Astrocyte (in vitro differentiated cells and primary cell): ENCODE results near the gene FTH1. TPM values are rescaled to one million over a fixed set of nuclear protein-coding genes. Genes with fewer than 3 reads are reported as not detected.

Source experiments
- DNase-seq: peaks from one replicate; pipeline ENCODE4 v3.0.0-alpha.2; 2010; ENCODE audit warnings: low read depth
- FAIRE-seq: peaks from 2 replicates; lab custom pipeline; 2011; peaks lifted over from hg19 to GRCh38; lab: Jason Lieb, UNC
- H2AFZ ChIP-seq: 2 replicates; pipeline ENCODE4 v1.6.0; 2012; ENCODE audit warnings: low read depth, low read length, inconsistent platforms
- H3K27ac ChIP-seq: 2 replicates; pipeline ENCODE4 v1.5.1; 2011; ENCODE audit warnings: low read depth, low read length, inconsistent platforms
- H3K27me3 ChIP-seq: 2 replicates; pipeline ENCODE4 v1.6.0; 2011; ENCODE audit warnings: low read length, inconsistent platforms; ENCODE audit not compliant: insufficient read depth
- H3K36me3 ChIP-seq: 2 replicates; pipeline ENCODE4 v1.5.1; 2011; ENCODE audit warnings: low read length, inconsistent platforms; ENCODE audit not compliant: insufficient read depth
- H3K4me1 ChIP-seq: 2 replicates; pipeline ENCODE4 v1.5.1; 2011; ENCODE audit warnings: low read length, inconsistent platforms; ENCODE audit not compliant: insufficient read depth
- H3K4me2 ChIP-seq: 2 replicates; pipeline ENCODE4 v1.6.0; 2012; ENCODE audit warnings: low read length, inconsistent platforms
- H3K4me3 ChIP-seq: 2 replicates; pipeline ENCODE4 v1.5.1; 2011; ENCODE audit warnings: low read depth, mild to moderate bottlenecking, low read length, inconsistent platforms; ENCODE audit not compliant: insufficient read depth
- H3K79me2 ChIP-seq: 2 replicates; pipeline ENCODE4 v1.6.0; 2012; ENCODE audit warnings: mild to moderate bottlenecking, low read length, inconsistent platforms; ENCODE audit not compliant: insufficient read depth
- H3K9ac ChIP-seq: 2 replicates; pipeline ENCODE4 v1.6.0; 2012; ENCODE audit warnings: mild to moderate bottlenecking, low read length, inconsistent platforms
- H3K9me3 ChIP-seq: 2 replicates; pipeline ENCODE4 v1.5.1; 2012; ENCODE audit warnings: low read depth, mild to moderate bottlenecking, low read length, inconsistent platforms; ENCODE audit not compliant: insufficient read depth
- H4K20me1 ChIP-seq: 2 replicates; pipeline ENCODE4 v1.6.0; 2012; ENCODE audit warnings: low read length, inconsistent platforms; ENCODE audit not compliant: insufficient read depth
- H3K27ac Mint-ChIP-seq: one replicate; pipeline ENCODE4 v1.8.0; 2021; ENCODE audit warnings: mild to moderate bottlenecking, mixed read lengths; ENCODE audit not compliant: unreplicated experiment
- H3K27me3 Mint-ChIP-seq: one replicate; pipeline ENCODE4 v1.8.0; 2021; ENCODE audit warnings: low read depth, mixed read lengths; ENCODE audit not compliant: unreplicated experiment
- H3K36me3 Mint-ChIP-seq: one replicate; pipeline ENCODE4 v1.8.0; 2021; ENCODE audit warnings: low read depth, mixed read lengths; ENCODE audit not compliant: unreplicated experiment
- H3K4me1 Mint-ChIP-seq: one replicate; pipeline ENCODE4 v1.8.0; 2021; ENCODE audit warnings: low read depth, mixed read lengths; ENCODE audit not compliant: unreplicated experiment
- H3K4me3 Mint-ChIP-seq: one replicate; pipeline ENCODE4 v1.8.0; 2021; ENCODE audit warnings: mild to moderate bottlenecking, moderate library complexity, mixed read lengths; ENCODE audit not compliant: unreplicated experiment
- H3K9me3 Mint-ChIP-seq: one replicate; pipeline ENCODE4 v1.8.0; 2021; ENCODE audit warnings: mild to moderate bottlenecking, mixed read lengths; ENCODE audit not compliant: unreplicated experiment
- EZH2 ChIP-seq: IDR thresholded peaks from 2 replicates; pipeline ENCODE4 v1.6.1; 2012; ENCODE audit warnings: mild to moderate bottlenecking, low read length, inconsistent platforms; ENCODE audit not compliant: insufficient read depth
- total RNA-seq: library from RNA; stranded (reverse); gene quantifications from 2 replicates; pipeline ENCODE4 v1.2.1, GENCODE V29; 2021
- TF ChIP-seq, protein P1 (sequence below): IDR thresholded peaks from 2 replicates; pipeline ENCODE4 v1.5.1; 2011; ENCODE audit warnings: low read depth, mild to moderate bottlenecking, inconsistent platforms, low read length, moderate library complexity; ENCODE audit not compliant: insufficient read depth

FTH1 gene
- total RNA-seq, 1 donor from 2014 or later, result 2,092 TPM

DNA sequence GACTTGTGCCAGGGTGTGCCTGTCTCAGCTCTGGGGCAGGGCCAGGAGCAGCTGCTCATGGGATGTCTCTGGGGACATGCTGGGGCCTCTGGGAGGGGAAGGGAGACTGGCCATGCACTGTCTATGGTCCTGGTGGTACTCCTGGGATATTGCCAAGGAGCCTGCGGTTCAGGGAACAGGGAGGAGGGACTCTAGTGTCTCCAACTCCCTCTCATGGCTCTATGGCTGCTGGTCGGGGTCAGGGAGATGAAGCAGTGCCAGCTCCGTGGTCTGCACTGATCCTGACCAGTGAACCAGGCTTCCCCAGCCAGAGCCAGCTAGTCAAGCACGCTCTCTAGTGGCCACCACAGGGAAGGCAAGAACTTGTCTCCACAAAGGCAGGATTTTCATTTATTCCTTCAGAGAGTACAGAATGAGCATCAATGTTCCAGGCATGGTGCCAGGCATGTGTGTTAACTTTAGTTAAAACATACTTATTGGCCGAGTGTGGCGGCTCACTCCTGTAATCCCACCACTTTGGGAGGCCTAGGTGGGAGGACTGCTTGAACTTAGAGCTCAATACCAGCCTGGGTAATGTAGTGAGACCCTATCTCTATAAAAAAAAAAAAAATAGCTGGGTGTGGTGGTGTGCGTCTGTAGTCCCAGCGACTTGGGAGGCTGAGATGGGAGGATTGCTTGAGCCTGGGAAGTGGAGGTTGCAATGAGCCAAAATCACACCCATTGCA lies 19.8 kb downstream of the FTH1 start:
- Mint-ChIP-seq H3K27me3 (peaks cover 20% of the 10 kb centered on the region), H3K4me3 (no peak overlapping the region), H3K36me3 (no peaks in the 10 kb centered on the region), H3K9me3 (no peaks in the 10 kb centered on the region), H3K4me1 (peaks cover 8% of the 10 kb centered on the region), H3K27ac (no peak overlapping the region)
- Histone ChIP-seq H3K9me3 (no peaks in the 10 kb centered on the region), H3K79me2 (no peaks in the 10 kb centered on the region), H4K20me1 (no peaks in the 10 kb centered on the region), H2AFZ (peak overlapping the region; percentile 67), H3K27ac (no peak overlapping the region), H3K36me3 (no peaks in the 10 kb centered on the region), H3K4me1 (no peaks in the 10 kb centered on the region), H3K4me2 (no peak overlapping the region), H3K27me3 (no peaks in the 10 kb centered on the region), H3K9ac (no peak overlapping the region), H3K4me3 (no peak overlapping the region)
- DNase-seq (peak; percentile 61), FAIRE-seq (no peak)
- TF ChIP-seq EZH2, result no peak
- TF ChIP-seq, protein P1, sequence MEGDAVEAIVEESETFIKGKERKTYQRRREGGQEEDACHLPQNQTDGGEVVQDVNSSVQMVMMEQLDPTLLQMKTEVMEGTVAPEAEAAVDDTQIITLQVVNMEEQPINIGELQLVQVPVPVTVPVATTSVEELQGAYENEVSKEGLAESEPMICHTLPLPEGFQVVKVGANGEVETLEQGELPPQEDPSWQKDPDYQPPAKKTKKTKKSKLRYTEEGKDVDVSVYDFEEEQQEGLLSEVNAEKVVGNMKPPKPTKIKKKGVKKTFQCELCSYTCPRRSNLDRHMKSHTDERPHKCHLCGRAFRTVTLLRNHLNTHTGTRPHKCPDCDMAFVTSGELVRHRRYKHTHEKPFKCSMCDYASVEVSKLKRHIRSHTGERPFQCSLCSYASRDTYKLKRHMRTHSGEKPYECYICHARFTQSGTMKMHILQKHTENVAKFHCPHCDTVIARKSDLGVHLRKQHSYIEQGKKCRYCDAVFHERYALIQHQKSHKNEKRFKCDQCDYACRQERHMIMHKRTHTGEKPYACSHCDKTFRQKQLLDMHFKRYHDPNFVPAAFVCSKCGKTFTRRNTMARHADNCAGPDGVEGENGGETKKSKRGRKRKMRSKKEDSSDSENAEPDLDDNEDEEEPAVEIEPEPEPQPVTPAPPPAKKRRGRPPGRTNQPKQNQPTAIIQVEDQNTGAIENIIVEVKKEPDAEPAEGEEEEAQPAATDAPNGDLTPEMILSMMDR, result peak; percentile 96

DNA sequence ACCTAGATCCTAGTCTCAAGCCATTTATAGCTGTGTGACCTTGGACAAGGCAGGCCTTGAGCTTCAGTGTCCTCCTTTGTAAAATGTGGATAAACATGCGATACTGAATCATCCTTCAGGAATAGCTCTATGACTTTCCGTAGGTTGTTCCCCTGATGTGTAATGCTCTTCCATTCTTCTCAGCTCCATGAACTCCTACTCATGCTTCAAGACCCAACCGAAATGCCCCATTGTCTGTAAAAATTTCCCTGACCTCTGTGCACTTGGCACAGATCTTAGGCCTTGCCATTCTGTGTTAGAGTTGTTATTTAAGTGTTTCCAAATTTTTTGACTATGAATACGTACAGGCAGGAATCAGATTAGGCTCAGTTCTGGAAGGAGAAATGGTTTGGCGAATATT lies 20.5 kb downstream of the FTH1 start:
- Mint-ChIP-seq H3K4me1 (peaks cover 8% of the 10 kb centered on the region), H3K4me3 (no peak overlapping the region), H3K27me3 (peaks cover 20% of the 10 kb centered on the region), H3K27ac (no peak overlapping the region), H3K36me3 (no peaks in the 10 kb centered on the region), H3K9me3 (no peaks in the 10 kb centered on the region)
- TF ChIP-seq EZH2, result no peak
- TF ChIP-seq, protein P1, result no peak
- no peak overlapping the region for H3K4me2 ChIP-seq
- DNase-seq (no peak), FAIRE-seq (no peak)
- H3K9me3 ChIP-seq, result no peaks in the 10 kb centered on the region
- no peaks in the 10 kb centered on the region for H4K20me1 ChIP-seq
- no peaks in the 10 kb centered on the region for H3K27me3 ChIP-seq
- H3K4me3 ChIP-seq, result no peak overlapping the region
- no peaks in the 10 kb centered on the region for H3K4me1 ChIP-seq
- H3K36me3 ChIP-seq, result no peaks in the 10 kb centered on the region
- H3K9ac ChIP-seq, result no peak overlapping the region
- no peaks in the 10 kb centered on the region for H3K79me2 ChIP-seq
- no peak overlapping the region for H2AFZ ChIP-seq
- no peak overlapping the region for H3K27ac ChIP-seq

DNA sequence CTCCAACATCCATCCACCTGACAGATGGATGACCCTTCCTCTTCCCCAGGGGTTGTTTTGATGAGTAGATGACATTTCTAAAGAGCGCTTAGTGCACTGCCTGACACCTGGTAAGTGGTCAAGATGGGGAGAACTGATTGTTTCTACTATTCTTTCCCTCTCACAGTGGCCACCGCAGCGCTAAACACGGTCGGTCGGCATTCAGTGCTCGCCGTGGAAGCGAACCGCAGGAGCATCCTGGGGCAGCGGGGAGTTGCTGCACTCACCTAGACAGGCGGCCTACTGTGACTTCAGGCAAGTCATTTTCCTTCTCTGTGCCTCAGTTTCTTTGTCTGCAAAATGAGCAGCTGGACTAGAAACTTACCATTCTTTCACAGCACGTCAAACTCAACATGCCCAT lies 22.2 kb downstream of the FTH1 start:
- no peak overlapping the region for H3K4me2 ChIP-seq
- DNase-seq (no peak), FAIRE-seq (no peak)
- H2AFZ ChIP-seq, result no peak overlapping the region
- no peaks in the 10 kb centered on the region for H3K4me1 ChIP-seq
- H4K20me1 ChIP-seq, result no peaks in the 10 kb centered on the region
- Mint-ChIP-seq H3K9me3 (no peaks in the 10 kb centered on the region), H3K4me1 (peaks cover 8% of the 10 kb centered on the region), H3K27me3 (peaks cover 20% of the 10 kb centered on the region), H3K36me3 (no peaks in the 10 kb centered on the region), H3K27ac (no peak overlapping the region), H3K4me3 (no peak overlapping the region)
- no peaks in the 10 kb centered on the region for H3K79me2 ChIP-seq
- no peak overlapping the region for H3K4me3 ChIP-seq
- H3K36me3 ChIP-seq, result no peaks in the 10 kb centered on the region
- H3K9ac ChIP-seq, result no peak overlapping the region
- H3K9me3 ChIP-seq, result no peaks in the 10 kb centered on the region
- no peaks in the 10 kb centered on the region for H3K27me3 ChIP-seq
- TF ChIP-seq, protein P1, result no peak
- no peak overlapping the region for H3K27ac ChIP-seq
